Hematopoietic multipotent progenitor cell treated with erythropoietin and hydrocortisone succinate and interleukin-3 and kit ligand, for 4 days (in vitro differentiated cells): Measurements from ENCODE around the gene SLC5A1.
"Not testable (repeated sequence)": the region's sequence is repeated elsewhere in the genome, so short reads cannot be mapped to it uniquely, and the experiment has no call there.

Source experiments
- DNase-seq: peaks from one replicate; pipeline ENCODE4 v3.0.0-alpha.2; 2015

Gene SLC5A1

GRCh38 chr22:32150647-32151046, 107.6 kb downstream of the SLC5A1 start:
- DNase-seq, result not testable (repeated sequence)

- DNase-seq, result not testable (repeated sequence)
Measured at GRCh38 chr22:32151641-32152040, 108.6 kb downstream of the SLC5A1 start.

- not testable (repeated sequence) for DNase-seq
Measured at GRCh38 chr22:32154727-32155126, 111.7 kb downstream of the SLC5A1 start.

GRCh38 chr22:32157632-32158031, 114.6 kb downstream of the SLC5A1 start:
- not testable (repeated sequence) for DNase-seq

- DNase-seq, result no peak
Measured at GRCh38 chr22:32158712-32159533, 115.9 kb downstream of the SLC5A1 start, which contains the start of gene C22orf42. Gene C22orf42 (minus strand): TSS chr22:32159303. CDS start chr22:32159215, 88 bp downstream.

GRCh38 chr22:32160411-32160810, 117.3 kb downstream of the SLC5A1 start:
- not testable (repeated sequence) for DNase-seq
